Mesothelial cell of epicardium (in vitro differentiated cells): ENCODE results near the gene IGF1R. TPM values are rescaled to one million over a fixed set of nuclear protein-coding genes. Genes with fewer than 3 reads are reported as not detected.
A peak's percentile ranks its signal among the peaks of the same experiment; 100 is the strongest.

ENCODE experiments used
- DNase-seq, 2 experiments: peaks; one replicate each; pipeline ENCODE4 v3.0.0; 2021; ENCODE audit warnings: low spot score in 2 of 2; ENCODE audit not compliant: unreplicated experiment in 2 of 2
- H3K27ac Mint-ChIP-seq: 2 replicates; pipeline ENCODE4 v1.8.0; 2021; ENCODE audit warnings: mixed read lengths
- H3K27me3 Mint-ChIP-seq: 2 replicates; pipeline ENCODE4 v1.8.0; 2021; ENCODE audit warnings: low read depth, mixed read lengths
- H3K36me3 Mint-ChIP-seq: 2 replicates; pipeline ENCODE4 v1.8.0; 2021; ENCODE audit warnings: mixed read lengths
- H3K4me1 Mint-ChIP-seq: 2 replicates; pipeline ENCODE4 v1.8.0; 2021; ENCODE audit warnings: mixed read lengths
- H3K4me3 Mint-ChIP-seq: 2 replicates; pipeline ENCODE4 v1.8.0; 2021; ENCODE audit warnings: mild to moderate bottlenecking, moderate library complexity, mixed read lengths
- H3K9me3 Mint-ChIP-seq: 2 replicates; pipeline ENCODE4 v1.8.0; 2021; ENCODE audit warnings: mixed read lengths
- CTCF ChIP-seq: fragments of 200-600 bp; sonication (generic); IDR thresholded peaks from one replicate; pipeline ENCODE4 v1.5.0; 2021; ENCODE audit warnings: antibody characterized with exemption; ENCODE audit not compliant: unreplicated experiment
- total RNA-seq: library from RNA; stranded (reverse); gene quantifications from 3 replicates; pipeline ENCODE4 v1.2.1, GENCODE V29; 2021

IGF1R gene
- total RNA-seq, 1 donor from 2014 or later, result 113 TPM

DNA sequence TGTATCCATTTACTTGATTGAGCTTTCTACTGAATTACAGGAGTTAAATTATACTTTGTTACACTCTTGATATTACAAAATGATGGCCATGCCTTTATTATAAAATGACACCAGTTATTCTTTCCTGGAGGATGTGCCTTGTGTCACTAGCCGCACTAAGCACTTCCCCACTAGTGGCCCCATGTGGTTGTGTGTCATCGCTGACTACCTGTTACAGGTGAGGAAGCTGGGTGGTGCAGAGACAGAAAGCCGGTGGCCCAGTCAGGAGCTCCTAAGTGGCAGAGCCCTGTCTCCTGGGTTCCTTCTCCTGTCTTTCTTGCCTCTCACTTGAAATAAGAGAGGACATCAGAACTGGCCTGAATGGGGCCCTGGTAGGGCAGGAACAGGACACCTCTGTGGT is 96.8 kb downstream of the IGF1R start:
- H3K27me3 Mint-ChIP-seq, result no peaks in the 10 kb centered on the region
- no peak overlapping the region for H3K4me3 Mint-ChIP-seq
- H3K27ac Mint-ChIP-seq, result peak overlapping the region; percentile 62
- no peaks in the 10 kb centered on the region for H3K36me3 Mint-ChIP-seq
- H3K9me3 Mint-ChIP-seq, result no peaks in the 10 kb centered on the region
- TF ChIP-seq CTCF, result no peak
- no peak for DNase-seq
- peaks cover 38% of the 10 kb centered on the region for H3K4me1 Mint-ChIP-seq

GRCh38 chr15:98745650-98746374 is 97.5 kb downstream of the IGF1R start:
- no peak for TF ChIP-seq CTCF
- Mint-ChIP-seq H3K4me1 (peaks cover 38% of the 10 kb centered on the region), H3K9me3 (no peaks in the 10 kb centered on the region), H3K27ac (peak overlapping the region; percentile 65), H3K36me3 (no peaks in the 10 kb centered on the region), H3K27me3 (no peaks in the 10 kb centered on the region), H3K4me3 (no peak overlapping the region)
- DNase-seq, result no peak

DNA sequence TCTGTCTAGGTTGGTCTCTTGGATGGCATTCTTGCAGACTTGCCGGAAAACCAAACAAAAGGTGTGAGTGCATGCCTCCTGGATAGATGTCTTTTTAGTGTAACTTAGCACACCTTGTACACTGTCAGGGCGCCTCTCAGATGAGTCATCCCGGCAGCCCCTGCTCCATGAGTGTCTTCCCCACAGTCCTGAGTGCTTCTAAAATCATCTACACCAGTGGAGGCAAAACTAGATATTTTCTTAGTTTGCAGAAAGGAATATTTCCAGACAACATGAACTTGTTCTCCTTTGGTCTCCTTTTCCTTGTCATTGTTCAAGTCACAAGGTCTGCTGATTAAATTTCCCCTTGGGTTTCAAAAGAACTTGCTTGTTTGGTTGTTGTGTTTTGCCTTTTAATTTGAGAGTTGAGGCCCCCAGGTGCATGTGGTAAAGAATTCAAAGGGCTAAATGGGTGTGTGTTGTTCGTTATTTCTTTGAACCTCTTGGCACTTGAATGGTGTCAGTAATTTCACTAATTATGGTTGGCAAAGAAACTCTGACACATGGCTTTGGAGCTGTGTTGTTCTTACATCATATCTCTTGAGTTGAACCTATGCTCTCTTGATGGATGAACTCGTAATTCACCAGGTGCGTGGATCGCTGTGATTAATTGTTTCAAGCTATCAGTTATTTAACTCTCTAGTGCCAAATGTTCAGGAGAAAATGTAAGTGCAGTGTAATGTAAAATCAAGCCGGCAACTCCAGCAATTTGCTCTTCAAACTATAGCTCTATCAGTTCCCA is 98.2 kb downstream of the IGF1R start:
- Mint-ChIP-seq H3K27me3 (no peaks in the 10 kb centered on the region), H3K4me3 (no peak overlapping the region), H3K9me3 (no peaks in the 10 kb centered on the region), H3K27ac (peak overlapping the region; percentile 65), H3K4me1 (peaks cover 38% of the 10 kb centered on the region), H3K36me3 (no peaks in the 10 kb centered on the region)
- DNase-seq, result no peak
- TF ChIP-seq CTCF, result no peak

DNA sequence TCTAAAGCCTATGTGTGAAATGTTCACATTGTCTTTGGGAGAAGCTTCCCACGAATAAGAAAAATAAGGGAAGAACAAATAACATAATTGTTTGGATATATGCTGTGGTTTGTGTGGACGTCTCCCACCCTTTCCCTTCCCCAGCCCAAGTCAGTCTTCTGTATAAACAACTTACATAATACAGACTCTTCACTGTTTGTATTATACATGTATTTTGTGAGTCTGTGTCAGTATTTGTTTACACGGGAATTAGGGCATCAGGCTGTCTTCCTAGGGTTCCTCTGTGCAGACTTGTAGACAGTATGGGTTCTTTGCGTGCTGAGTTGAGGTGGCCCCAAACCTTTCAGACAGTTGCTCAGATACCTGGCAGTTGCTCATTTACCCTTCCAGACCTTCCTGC is 103.4 kb downstream of the IGF1R start:
- peaks cover 16% of the 10 kb centered on the region for H3K4me1 Mint-ChIP-seq
- no peak overlapping the region for H3K4me3 Mint-ChIP-seq
- no peak overlapping the region for H3K27ac Mint-ChIP-seq
- TF ChIP-seq CTCF, result no peak
- no peak for DNase-seq
- H3K9me3 Mint-ChIP-seq, result no peaks in the 10 kb centered on the region
- H3K36me3 Mint-ChIP-seq, result no peaks in the 10 kb centered on the region
- no peaks in the 10 kb centered on the region for H3K27me3 Mint-ChIP-seq

DNA sequence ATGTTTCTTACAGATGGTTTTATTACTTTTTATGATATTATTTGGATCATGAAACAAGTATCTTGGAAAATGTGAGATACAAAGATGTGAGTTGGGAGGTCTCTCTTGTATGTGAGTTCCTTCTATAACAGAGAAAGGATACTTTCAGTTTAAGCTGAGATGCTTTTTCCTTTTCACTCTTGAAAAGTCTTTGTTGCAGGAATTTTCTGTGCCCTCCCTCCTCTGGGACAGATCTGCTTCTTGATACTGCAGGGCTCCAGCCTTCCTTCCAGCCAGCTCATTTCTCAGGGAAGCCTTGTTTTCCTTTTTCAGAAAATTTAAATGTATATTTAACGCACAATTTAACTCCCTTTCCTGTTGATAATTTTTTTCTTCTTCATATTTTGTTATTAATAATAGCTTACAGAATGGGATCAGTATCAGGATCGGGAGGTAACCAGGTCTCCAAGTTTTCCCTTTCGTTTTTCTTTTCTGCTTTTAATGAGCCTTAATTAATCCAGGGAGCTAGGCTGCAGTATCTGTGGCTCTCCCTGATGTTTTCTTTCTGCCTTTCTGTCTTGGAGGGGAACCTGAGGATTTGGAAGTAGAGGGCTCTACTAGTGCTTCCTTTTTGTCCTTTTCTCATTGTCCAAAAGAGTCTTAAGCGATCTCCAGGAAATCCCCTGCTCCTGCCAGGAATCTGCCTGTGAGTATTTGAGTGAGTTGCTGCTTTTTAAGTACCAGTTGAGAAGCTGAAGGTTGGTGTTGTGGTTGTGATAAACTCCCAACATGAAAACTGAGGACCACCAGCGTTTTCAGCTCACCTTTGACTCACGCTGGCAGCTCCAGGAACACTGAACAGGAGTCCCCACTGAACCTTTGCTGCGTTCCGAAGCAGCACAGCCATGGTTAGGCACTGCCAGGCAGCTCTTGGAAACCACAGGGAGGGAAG is 105.7 kb downstream of the IGF1R start:
- H3K27me3 Mint-ChIP-seq, result no peaks in the 10 kb centered on the region
- no peaks in the 10 kb centered on the region for H3K9me3 Mint-ChIP-seq
- H3K27ac Mint-ChIP-seq, result peak overlapping the region; percentile 94
- peak overlapping the region; percentile 45 for H3K4me3 Mint-ChIP-seq
- TF ChIP-seq CTCF, result no peak
- no peak for DNase-seq
- H3K4me1 Mint-ChIP-seq, result peaks cover 15% of the 10 kb centered on the region
- H3K36me3 Mint-ChIP-seq, result no peaks in the 10 kb centered on the region
